EH (cell line): ENCODE measurements around the gene CCNA1.
A peak's percentile ranks its signal among the peaks of the same experiment; 100 is the strongest.

Source experiments
- DNase-seq: peaks from one replicate; pipeline ENCODE4 v3.0.0-alpha.2; 2015; ENCODE audit warnings: low read depth

The CCNA1 gene

DNA sequence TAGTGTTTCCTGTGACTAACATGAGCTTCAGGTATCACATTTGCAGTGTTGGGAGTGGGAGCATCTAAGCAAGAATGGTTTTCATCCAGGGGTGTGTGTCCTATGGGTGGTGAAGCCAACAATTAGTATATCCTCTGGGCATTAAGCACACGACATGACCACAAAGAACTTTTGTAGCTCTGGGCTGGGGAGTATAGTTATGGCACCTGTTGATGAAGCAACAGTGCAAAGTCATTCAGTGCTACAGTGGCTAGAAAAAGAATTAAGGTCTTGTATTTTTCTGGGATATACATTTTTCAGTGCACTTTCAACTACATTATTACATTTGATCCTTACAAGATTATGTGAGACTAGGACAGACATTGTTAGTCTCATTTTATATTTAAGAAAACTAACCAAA, 21.8 kb downstream of the CCNA1 start:
- no peak for DNase-seq

DNA sequence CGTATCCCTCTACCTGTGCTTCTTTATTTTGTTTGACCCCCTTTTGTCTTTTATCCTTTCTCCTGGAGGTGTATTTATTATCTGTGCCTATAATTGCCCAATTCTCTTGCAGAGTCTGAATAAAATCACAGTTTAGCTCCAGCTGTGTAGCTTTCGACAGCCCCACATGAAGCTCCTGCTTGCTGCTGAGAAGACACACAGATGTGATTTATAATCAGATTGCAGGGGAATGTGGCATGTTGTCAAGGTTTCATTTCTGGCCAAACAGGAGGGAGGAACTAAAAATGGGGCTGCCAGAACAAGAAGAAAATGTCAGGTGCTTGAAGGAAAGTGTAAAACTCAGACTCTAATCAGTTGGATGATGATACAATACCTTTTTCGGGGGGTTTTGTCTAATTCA, 22.7 kb downstream of the CCNA1 start:
- DNase-seq = no peak

DNA sequence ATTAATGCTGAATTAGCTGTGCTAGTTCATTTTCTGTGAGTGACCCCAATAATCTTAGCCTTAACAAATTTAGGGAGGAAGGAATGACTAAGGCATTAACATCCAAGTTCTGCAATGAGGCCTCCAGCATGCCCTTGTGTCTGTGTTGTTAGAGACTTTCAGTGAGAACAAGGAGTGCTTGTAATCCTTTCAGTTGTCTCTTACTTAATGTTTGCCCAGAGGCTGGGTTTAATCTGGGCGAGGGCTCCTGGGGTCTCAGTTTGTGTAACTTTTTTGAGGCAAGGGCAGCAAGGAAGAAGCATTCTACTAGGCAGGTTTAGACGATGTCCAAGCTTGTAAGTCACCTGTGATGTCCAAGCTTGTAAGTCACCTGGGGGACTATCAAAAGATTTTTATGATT, 24.3 kb downstream of the CCNA1 start:
- no peak for DNase-seq

DNA sequence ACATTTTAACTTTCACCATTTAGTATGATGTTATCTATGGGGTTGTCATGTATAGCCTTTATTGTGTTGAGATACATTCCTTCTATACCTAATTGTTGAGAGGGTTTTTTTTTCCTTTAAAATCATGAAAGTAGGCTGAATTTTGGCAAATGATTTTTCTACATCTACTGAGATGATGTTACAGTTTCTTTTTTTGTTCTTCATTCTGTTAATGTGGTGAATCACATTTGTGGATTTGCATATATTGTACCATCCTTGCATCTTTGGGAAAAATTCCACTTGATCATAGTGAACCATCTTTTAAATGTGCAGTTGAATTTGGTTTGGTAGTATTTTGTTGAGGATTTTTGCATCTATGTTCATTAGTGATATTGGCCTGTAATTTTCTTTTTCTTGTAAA, 29.2 kb downstream of the CCNA1 start:
- no peak for DNase-seq

DNA sequence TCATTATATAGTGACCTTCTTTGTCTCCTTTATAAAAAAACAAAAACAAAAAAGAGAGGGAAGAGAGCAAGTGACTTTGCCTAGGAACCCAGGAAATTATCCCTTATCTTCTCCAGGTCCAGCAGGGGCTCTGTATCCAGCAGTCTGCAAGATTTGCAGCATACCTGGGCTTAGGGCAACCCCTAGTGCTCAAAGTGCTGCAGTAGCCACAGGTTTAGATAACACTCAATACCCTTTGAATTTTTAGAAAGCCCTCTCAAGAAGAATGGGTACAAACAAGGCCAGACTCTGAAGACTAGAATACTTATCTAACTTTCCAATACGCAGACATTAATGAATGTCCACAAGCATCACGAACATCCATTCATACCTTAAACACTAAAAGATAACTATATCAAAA, 43.2 kb downstream of the CCNA1 start:
- peak; percentile 6 for DNase-seq

DNA sequence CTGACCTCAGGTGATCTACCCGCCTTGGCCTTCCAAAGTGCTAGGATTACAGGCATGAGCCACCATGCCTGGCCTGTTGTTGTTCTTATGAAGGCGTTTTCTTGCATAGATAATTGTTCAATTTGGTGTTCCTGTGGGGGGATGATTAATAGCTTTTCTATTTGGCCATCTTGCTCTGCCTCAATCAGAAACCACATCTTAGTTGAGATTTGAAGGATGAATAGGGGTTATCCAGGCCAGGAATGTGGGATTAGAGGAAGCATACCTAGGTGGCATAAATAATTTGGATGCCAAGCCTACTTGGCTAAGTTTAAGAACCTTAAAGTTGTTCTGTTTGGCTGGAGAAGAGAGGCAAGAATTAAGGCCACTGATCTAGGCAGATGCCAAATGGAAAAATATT, 44.4 kb downstream of the CCNA1 start:
- DNase-seq = no peak

DNA sequence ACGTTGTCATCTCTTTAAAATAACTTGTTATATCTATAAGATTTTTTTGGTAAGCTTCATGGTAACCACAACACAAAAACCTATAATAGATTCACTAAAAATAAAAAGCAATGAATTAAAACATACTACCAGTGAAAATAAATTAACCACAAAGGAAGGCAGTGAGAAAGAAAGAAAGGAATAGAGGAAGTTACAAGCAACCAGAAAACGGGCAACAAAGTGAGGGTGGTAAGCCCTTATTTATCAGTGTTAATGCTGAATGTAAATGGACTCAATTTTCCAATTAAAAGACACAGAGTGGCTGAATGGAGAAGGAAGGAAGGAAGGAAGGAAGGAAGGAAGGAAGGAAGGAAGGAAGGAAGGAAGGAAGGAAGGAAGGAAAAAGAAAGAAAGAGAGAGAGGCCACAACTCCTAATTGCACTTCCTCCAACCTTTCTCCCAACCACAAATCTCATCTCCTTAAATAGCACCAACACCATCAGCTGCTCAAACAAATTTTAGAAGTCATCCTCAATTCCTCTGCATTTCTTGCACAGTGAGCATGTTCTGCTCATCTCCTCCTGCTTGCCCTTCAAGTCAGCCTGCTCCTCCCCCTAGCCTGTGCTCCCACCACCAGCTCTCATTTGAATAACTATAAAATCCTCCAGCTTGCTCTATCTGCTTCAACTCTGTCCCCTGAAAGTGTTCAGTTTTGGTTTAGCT, 48.6 kb downstream of the CCNA1 start:
- no peak for DNase-seq

DNA sequence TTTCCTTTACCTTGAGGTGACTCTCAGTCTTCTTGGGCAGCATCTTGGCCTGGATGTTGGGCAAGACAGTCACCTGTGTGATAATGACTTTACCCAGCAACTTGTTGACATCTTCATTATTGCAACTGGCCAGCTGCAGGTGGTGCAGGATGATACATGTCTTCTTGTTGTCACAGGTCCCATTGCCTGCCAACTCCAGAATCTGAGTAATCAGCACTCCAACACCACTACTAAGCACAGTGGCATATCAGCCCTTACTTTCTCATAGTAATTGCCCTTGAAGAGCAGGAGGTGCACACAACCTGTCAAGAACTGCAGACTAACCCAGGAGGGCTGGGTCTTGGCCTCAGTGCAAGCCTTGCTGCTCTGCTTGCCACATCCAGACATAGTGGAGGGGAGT, 57.8 kb downstream of the CCNA1 start:
- no peak for DNase-seq
